NT2/D1 (cell line): ENCODE data around the gene RIC3.
"Not testable (repeated sequence)": the region's sequence is repeated elsewhere in the genome, so short reads cannot be mapped to it uniquely, and the experiment has no call there.

Experiments used
- SUZ12 ChIP-seq: IDR thresholded peaks from 2 replicates; pipeline ENCODE4 v1.6.1; 2011; ENCODE audit not compliant: insufficient read length, insufficient read depth; ENCODE audit errors: extremely low read depth
- YY1 ChIP-seq: IDR thresholded peaks from 2 replicates; pipeline ENCODE4 v1.6.1; 2011; ENCODE audit not compliant: insufficient read length, insufficient read depth
- ZNF274 ChIP-seq: IDR thresholded peaks from 2 replicates; pipeline ENCODE4 v1.6.1; 2011; ENCODE audit warnings: mild to moderate bottlenecking, low read depth, low read length

DNA sequence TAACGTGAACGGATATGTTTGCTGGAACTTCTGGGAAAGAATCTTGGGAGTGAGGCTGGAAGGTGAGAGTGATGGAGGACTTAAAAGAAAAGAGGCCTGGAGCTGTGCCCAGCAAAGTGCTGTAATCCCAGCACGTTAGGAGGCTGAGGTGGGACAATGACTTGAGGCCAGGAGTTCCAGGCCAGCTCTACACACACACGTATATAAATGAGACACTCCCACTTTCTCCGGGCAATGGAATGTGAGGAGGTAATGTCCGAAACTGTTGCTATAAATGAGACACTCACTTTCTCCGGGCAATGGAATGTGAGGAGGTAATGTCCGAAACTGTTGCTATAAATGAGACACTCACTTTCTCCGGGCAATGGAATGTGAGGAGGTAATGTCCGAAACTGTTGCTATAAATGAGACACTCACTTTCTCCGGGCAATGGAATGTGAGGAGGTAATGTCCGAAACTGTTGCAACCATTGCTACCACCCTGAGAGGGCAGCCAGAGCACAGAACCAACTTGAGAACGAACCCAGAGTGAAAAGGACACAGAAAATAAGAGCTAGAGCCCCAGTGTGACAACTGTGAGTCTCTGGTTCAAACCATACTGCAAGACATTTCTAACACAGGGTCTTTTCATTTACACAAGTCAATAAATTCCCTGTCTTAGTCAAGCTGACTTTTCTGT is 7.1 kb downstream of the RIC3 start:
- not testable (repeated sequence) for TF ChIP-seq ZNF274, YY1, SUZ12
